Mucosa of gallbladder (tissue), 1 donor: ENCODE results near the gene IQSEC2. TPM values are rescaled to one million over a fixed set of nuclear protein-coding genes. Genes with fewer than 3 reads are reported as not detected.

Experiments
- DNase-seq: peaks from one replicate; pipeline ENCODE4 v3.0.0-alpha.2; 2020; ENCODE audit warnings: low spot score
- total RNA-seq: library from RNA; stranded (reverse); gene quantifications from one replicate; pipeline ENCODE4 v1.2.1, GENCODE V29; 2021
- donor health status: DM: no; HTN: no; CAD: no.

IQSEC2 gene
- 34.5 TPM for total RNA-seq

GRCh38 chrX:53281321-53281822 lies at the start of gene IQSEC2:
Gene IQSEC2 (minus strand): TSS chrX:53281584.
- peak; percentile 87 for DNase-seq

- no peak for DNase-seq
Observed at GRCh38 chrX:53330331-53330730, 48.9 kb upstream of the IQSEC2 start.

- no peak for DNase-seq
Observed at GRCh38 chrX:53324803-53325202, 43.4 kb upstream of the IQSEC2 start.

- no peak for DNase-seq
Observed at GRCh38 chrX:53324085-53324484, 42.7 kb upstream of the IQSEC2 start.

- no peak for DNase-seq
Observed at GRCh38 chrX:53323196-53323595, 41.8 kb upstream of the IQSEC2 start.

- no peak for DNase-seq
Observed at GRCh38 chrX:53321943-53322497, 40.6 kb upstream of the IQSEC2 start.

- DNase-seq = no peak
Observed at GRCh38 chrX:53321230-53321942, 40.0 kb upstream of the IQSEC2 start.

- DNase-seq = no peak
Observed at GRCh38 chrX:53320543-53321229, 39.3 kb upstream of the IQSEC2 start.

GRCh38 chrX:53319614-53320542 lies 38.5 kb upstream of the IQSEC2 start:
- DNase-seq = no peak

GRCh38 chrX:53318766-53319353 lies 37.5 kb upstream of the IQSEC2 start:
- no peak for DNase-seq

GRCh38 chrX:53317365-53318069 lies 36.1 kb upstream of the IQSEC2 start:
- DNase-seq = peak; percentile 63

GRCh38 chrX:53316860-53317237 lies 35.5 kb upstream of the IQSEC2 start:
- no peak for DNase-seq

GRCh38 chrX:53316111-53316859 lies 34.9 kb upstream of the IQSEC2 start:
- DNase-seq = no peak

- DNase-seq = no peak
Observed at GRCh38 chrX:53313728-53314105, 32.3 kb upstream of the IQSEC2 start.

GRCh38 chrX:53312946-53313727 lies 31.8 kb upstream of the IQSEC2 start:
- DNase-seq = peak; percentile 70

- no peak for DNase-seq
Observed at GRCh38 chrX:53309837-53310236, 28.5 kb upstream of the IQSEC2 start.

- DNase-seq = no peak
Observed at GRCh38 chrX:53308836-53309235, 27.5 kb upstream of the IQSEC2 start.

GRCh38 chrX:53305996-53306937 lies 24.9 kb upstream of the IQSEC2 start:
- DNase-seq = no peak
